AG09309 (cell line): Measurements from ENCODE around the gene MKLN1.
A peak's percentile ranks its signal among the peaks of the same experiment; 100 is the strongest.

Source experiments
- DNase-seq: peaks from one replicate; pipeline ENCODE4 v3.0.0-alpha.2; 2010; ENCODE audit warnings: low read depth
- H3K4me3 ChIP-seq: 2 replicates; pipeline ENCODE4 v1.5.1; 2011; ENCODE audit warnings: mild to moderate bottlenecking, low read depth, low read length, moderate library complexity; ENCODE audit not compliant: control insufficient read depth
- TF ChIP-seq, protein P1 (sequence below): IDR thresholded peaks from 2 replicates; pipeline ENCODE4 v1.5.1; 2011; ENCODE audit warnings: mild to moderate bottlenecking, low read depth, low read length, inconsistent platforms; ENCODE audit not compliant: insufficient read depth, control insufficient read depth; ENCODE audit errors: missing control alignments

MKLN1 gene

DNA sequence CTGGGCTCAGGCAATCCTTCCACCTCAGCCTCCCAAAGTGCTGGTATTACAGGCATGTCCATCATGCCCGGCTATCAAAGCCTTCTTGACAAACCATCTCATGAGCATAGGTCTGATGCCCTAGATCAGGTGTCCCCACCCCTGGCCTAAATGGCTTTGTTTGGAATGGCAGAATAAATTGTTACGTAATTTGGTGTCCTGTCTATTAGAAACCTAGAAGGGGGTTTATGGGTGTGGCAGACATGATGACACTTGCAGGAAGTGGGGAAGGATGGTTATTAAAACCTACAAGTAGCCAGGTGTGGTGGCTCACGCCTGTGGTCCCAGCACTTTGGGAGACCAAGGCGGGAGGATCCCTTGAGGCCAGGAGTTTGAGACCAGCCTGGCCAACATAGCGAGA, 38.6 kb upstream of the MKLN1 start:
- no peak overlapping the region for H3K4me3 ChIP-seq
- TF ChIP-seq, protein P1, sequence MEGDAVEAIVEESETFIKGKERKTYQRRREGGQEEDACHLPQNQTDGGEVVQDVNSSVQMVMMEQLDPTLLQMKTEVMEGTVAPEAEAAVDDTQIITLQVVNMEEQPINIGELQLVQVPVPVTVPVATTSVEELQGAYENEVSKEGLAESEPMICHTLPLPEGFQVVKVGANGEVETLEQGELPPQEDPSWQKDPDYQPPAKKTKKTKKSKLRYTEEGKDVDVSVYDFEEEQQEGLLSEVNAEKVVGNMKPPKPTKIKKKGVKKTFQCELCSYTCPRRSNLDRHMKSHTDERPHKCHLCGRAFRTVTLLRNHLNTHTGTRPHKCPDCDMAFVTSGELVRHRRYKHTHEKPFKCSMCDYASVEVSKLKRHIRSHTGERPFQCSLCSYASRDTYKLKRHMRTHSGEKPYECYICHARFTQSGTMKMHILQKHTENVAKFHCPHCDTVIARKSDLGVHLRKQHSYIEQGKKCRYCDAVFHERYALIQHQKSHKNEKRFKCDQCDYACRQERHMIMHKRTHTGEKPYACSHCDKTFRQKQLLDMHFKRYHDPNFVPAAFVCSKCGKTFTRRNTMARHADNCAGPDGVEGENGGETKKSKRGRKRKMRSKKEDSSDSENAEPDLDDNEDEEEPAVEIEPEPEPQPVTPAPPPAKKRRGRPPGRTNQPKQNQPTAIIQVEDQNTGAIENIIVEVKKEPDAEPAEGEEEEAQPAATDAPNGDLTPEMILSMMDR = no peak
- no peak for DNase-seq

DNA sequence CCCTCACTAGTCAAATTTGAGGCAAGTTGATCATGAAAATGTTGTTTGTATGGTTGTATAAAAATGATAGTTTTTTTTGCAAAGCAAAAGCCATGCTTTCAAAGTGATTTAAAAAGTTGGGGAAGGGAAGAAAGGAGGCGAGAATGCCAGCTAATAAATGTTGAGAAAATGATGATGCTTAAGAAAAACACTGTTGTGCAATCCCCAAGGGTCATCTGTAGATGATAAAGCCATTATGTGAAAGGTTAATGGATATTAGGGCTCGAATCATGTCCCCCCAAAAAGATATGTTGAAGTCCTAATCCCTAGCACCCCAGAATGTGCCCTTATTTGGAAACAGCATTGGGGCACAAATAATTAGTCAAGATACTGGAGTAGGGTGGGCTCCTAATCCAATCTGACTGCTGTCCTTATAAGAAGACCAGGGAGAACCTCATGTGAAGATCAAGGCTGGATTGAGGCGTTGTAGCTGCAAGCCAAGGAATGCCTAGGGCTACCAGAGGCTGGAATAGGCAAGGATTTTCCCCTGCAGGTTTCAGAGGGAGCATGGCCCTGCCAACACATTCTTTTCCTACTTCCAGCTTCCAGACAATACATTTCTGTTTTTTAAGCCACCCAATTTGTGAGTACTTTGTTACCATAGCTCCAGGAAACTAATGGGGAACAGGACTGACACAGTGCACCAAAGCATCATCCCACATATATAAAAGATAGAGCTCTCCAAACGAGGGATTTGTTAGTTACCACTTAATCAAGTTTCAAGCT, 35.4 kb upstream of the MKLN1 start:
- H3K4me3 ChIP-seq = no peak overlapping the region
- no peak for DNase-seq
- TF ChIP-seq, protein P1 = no peak

DNA sequence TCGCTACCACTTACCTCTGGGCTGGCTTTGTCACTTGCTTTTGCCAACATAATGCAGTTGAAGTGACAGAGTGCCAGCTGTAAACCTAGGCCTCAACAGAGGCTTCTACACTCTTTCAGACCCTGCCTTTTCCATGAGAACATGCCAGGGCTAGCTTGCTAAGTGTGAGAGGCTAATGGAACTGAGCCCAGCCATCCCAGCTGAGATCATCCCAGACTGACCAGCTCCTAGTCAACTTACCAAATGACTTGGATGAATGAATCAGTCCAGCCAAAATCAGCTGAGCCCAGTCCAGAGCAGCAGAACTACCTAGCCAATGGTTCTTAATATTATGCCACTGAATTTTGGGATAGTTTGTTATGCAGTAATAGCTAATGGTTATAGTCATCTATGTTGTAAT, 34.7 kb upstream of the MKLN1 start:
- TF ChIP-seq, protein P1 = no peak
- DNase-seq = peak; percentile 25
- no peak overlapping the region for H3K4me3 ChIP-seq

DNA sequence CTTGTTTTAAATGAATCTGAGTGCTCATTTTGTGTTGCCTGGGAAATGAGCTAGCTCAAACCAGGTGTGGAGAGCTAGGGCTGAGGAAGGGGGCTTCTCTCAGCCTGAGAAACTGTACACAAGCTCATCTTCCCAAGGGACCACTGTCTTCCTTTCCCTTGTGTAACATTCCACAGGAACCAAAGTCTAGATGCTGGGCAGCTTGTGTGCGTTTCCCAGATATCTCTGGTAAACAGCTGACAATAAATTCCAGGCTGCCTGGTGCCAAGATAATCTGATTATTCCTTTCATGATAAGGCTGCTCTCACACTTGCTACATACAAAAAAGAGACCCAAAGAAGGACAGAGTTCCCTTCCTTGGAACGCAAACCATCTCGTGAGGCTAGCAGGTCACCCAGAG, 33.1 kb upstream of the MKLN1 start:
- DNase-seq = no peak

DNA sequence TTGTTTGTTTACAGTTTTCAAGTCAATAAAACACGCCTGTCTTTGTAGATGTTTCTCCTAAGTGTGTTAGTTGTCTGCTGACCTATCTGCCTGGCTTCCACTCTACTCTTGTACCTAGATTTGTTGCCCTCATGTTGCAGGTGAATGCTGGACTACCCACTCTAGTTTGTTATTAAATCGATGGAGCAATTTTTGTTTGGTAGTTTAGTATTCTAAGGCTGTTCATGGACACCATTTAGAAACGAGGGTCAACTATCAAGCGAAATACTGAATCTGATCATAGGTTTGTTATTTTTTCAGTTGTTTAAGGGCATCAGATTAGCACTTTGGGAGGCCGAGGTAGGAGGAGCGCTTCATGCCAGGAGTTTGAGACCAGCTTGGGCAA, 29.1 kb upstream of the MKLN1 start:
- DNase-seq = no peak
- TF ChIP-seq, protein P1 = no peak
- no peak overlapping the region for H3K4me3 ChIP-seq

More for the DNA sequence above, 33.1 kb upstream of the MKLN1 start:
- TF ChIP-seq, protein P1 = no peak
- H3K4me3 ChIP-seq = no peak overlapping the region

DNA sequence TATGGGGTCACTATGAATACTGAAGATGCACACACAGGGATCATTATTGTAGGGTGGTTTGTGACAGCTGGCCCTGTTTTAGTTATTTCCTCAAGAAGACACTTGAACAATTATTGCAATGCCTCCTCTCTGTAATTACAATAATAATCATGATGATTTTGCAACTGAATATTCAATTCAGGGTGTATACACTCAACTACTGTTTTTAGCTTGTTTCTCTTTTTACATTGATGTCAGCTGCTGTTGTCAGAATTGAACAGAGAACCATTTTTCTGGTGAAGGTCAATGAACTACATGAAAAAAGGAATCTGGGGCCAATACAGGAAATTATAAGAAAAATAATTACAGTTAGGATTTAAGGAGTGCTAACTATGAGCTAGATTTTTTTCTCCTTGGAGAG, 28.6 kb upstream of the MKLN1 start:
- DNase-seq = no peak

More for the DNA sequence above, 28.6 kb upstream of the MKLN1 start:
- TF ChIP-seq, protein P1 = no peak
- no peak overlapping the region for H3K4me3 ChIP-seq
